Middle frontal gyrus (tissue), 1 donor: ENCODE data around the gene GMCL1.
"Not testable (repeated sequence)": the region's sequence is repeated elsewhere in the genome, so short reads cannot be mapped to it uniquely, and the experiment has no call there.

ENCODE experiments used
- DNase-seq: peaks from one replicate; pipeline ENCODE4 v3.0.0-alpha.2; 2015; ENCODE audit warnings: low spot score; ENCODE audit errors: extremely low spot score

Gene GMCL1, protein sequence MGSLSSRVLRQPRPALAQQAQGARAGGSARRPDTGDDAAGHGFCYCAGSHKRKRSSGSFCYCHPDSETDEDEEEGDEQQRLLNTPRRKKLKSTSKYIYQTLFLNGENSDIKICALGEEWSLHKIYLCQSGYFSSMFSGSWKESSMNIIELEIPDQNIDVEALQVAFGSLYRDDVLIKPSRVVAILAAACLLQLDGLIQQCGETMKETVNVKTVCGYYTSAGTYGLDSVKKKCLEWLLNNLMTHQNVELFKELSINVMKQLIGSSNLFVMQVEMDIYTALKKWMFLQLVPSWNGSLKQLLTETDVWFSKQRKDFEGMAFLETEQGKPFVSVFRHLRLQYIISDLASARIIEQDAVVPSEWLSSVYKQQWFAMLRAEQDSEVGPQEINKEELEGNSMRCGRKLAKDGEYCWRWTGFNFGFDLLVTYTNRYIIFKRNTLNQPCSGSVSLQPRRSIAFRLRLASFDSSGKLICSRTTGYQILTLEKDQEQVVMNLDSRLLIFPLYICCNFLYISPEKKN

GRCh38 chr2:69829256-69830044, at the start of gene GMCL1:
Gene GMCL1 (plus strand): TSS chr2:69829660. CDS start chr2:69829893, 233 bp downstream.
- DNase-seq: peak; percentile 91

DNA sequence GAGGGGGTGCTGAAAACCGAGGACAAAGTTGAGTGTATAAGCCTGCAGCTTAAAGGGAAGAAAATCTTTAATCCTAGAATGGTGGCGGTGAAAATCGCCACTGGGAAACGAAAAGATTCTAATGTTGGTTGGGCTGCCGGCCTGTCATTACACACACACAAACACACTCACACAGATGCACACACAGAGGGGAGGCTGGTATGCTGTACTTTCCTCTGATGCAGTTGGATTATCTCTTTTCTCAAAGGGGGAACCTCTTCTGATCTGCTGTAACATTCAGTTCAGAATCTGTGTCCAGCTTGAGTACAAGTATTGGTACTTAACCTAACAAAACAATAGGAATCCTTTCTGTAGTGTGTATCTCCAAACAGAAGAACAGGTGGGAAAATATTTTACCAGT, 48.5 kb upstream of the GMCL1 start:
- DNase-seq: no peak

GRCh38 chr2:69781321-69782248, 47.9 kb upstream of the GMCL1 start:
- no peak for DNase-seq

GRCh38 chr2:69784228-69784627, 45.2 kb upstream of the GMCL1 start:
- no peak for DNase-seq

- no peak for DNase-seq
These were observed 44.1 kb upstream of the GMCL1 start for GRCh38 chr2:69785358-69785757.

DNA sequence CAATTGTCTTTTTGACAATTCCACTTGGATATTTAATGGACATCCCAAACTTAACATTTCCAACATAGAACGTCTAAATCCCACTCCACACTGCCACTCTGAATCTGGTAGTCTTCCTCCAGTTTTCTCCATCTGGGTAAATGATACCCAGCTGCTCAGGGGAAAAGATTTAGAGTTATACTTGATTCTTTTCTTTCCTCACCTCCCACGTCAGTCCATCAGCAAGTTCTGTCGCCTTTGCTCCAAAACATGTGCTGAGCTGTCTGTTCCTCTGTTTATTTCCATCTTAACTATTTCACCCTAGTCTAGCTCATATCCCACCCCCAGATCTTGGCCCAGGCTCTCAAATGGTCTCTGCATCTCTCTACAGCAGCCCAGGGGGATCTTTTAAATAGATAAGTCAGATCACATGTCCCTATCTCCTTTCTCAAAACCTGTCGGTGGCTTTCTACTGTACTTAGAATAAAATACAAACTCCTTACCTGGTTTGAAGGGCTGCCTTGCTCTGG, 43.4 kb upstream of the GMCL1 start:
- no peak for DNase-seq

- DNase-seq: no peak
These were observed 40.2 kb upstream of the GMCL1 start for GRCh38 chr2:69789175-69789721.

- DNase-seq: no peak
These were observed 39.5 kb upstream of the GMCL1 start for GRCh38 chr2:69789772-69790600.

DNA sequence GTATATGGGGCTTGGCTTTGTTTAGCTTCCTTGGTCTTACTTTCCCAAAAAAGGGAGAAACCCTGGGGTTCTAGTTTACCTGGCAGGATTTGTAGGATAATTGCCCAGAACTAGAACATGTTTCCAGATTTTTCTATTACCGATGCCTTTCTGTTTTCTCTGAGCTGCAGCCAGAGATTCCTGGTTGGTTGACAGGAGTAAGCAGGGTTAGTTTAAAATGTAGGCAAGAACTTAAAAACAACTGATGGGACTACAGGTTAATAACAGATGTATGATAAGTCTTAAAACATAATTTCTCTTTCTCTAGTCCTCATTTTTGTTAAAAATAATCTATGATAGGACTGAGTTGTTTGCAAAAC, 38.9 kb upstream of the GMCL1 start:
- no peak for DNase-seq

- no peak for DNase-seq
These were observed 38.4 kb upstream of the GMCL1 start for GRCh38 chr2:69791045-69791444.

GRCh38 chr2:69796174-69796573, 33.3 kb upstream of the GMCL1 start:
- no peak for DNase-seq

DNA sequence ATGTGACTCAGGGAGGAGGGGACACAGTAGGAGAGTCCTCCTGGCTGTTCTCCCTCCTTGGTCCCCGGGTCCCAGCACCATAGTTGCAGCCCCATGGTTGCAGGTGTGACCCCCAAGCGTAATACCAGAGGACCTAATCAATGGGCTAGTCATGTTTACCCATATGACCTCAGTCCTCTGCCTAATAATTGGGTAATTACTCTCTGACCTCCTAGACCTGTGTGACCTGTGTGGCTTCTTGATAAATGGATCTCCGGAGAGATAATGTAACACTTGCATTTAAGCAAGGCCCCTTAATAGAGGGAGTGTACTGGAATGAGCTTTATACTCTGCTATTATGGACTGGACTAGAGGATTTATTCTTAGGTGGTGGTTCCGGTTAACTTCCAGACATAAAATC, 32.2 kb upstream of the GMCL1 start:
- DNase-seq: no peak

GRCh38 chr2:69797836-69798289, 31.6 kb upstream of the GMCL1 start:
- DNase-seq: no peak

DNA sequence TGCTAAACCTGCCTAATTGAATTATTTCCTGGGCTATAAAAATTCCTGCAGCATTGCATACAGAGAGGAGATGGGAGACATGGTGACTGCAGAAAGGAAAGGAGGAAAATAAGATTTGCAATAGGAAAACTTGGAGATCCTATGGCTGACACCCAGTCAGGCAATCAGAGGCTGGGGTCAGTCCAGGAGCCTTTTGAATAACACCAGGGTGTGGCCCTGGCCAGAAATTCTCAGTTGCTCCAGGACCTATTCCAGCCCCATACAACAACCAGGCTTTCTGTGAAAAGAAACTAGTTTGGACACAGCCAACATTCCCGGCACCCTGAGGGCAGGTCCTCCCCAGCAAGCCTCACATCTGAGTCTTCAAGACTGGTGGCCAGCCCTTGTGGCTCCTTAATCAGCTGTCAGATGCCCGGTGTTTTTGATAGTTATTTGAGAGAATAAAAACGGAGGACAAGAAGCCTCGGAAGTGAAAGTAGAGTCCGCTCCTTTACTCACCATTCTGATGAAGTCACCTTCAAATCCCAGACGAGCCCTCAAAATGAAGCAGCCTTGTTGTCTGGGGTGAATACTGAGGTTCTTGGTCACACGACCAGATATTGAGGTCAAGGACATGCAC, 31.1 kb upstream of the GMCL1 start:
- no peak for DNase-seq

DNA sequence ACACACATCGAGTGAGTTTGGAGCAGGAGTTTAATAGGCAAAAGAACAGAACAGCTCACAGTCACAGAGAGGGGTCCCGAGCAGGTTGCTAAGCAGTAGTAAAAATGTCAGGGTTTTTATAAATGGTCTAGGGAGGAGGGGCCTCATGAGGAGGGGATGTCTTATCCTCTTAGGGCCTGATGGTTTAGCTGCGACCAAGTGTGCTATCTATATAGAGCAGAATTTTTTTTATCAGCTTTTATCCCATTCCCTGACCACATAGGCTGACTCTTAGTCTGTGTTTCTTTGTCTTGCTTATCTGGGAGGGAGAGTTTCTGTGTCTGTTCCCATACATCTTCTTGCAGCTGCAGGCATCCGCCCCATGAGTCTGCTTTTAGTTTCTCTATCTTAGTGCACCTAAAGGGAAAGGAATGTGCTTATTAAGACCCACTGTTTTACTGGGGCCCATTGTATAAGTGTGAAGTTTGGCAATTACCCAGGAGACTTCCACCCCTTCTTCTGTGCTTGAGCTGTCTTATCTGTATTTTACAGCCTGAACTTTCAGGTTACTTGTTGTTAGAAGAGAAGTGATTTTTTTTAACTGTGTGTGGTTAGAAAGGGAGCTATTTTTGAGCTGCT, 30.4 kb upstream of the GMCL1 start:
- DNase-seq: no peak

DNA sequence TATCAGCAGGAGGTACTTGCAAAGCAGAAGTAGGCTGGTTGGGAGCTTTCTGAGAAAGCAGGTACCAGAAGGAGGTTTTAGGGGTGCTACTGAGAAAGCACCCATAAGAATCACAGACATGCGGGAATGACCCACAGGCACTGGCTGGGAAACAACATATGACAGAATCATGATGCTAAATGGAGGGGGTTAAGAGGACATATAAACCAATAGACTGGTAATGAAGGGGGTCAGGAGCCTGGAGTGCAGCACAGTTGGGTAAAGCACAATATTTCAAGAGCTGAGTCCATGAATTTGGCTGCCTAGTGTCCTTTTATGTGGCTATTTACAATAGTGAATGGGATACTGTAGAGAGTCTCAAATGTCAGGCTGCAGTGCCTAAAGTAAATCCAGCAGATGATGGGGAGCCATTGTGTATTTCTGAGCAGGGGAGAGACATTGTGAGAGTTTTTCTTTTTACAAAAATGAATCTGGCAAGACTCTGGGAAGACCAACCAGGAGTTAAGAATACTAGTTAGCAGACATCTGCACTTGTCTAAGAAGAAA, 27.6 kb upstream of the GMCL1 start:
- DNase-seq: no peak

GRCh38 chr2:69802781-69803367, 26.6 kb upstream of the GMCL1 start:
- not testable (repeated sequence) for DNase-seq

DNA sequence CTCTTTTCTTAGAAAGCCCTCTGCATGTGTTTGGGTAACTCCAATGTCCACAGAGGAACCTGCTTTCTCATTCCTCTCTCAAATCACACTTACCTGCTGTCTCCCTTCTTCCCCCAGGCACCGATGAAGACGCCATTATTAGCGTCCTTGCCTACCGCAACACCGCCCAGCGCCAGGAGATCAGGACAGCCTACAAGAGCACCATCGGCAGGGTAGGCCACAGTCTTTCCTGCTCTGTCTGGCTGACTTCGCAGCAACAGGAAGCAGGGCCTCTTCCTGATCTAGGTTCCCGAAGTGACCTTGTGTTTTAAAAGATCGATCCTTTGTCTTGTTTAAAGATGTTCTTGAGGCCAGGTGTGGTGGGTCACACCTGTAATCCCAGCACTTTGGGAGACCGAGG, 25.0 kb upstream of the GMCL1 start:
- no peak for DNase-seq
